GM23338 (cell line): ENCODE results near the gene SNX21. TPM values are rescaled to one million over a fixed set of nuclear protein-coding genes. Genes with fewer than 3 reads are reported as not detected.

Experiments
- ATAC-seq: fragments of 200-7000 bp; cut with Tn5 transposase; 3 replicates; pipeline ENCODE4 v1.9.1; 2020
- DNase-seq: peaks from one replicate; pipeline ENCODE4 v3.0.0-alpha.2; 2015; ENCODE audit warnings: low spot score
- H2AFZ ChIP-seq: fragments of 200-600 bp; sonication (generic); 2 replicates; pipeline ENCODE4 v1.8.0; 2016; ENCODE audit warnings: antibody characterized with exemption, mild to moderate bottlenecking, moderate library complexity
- H3F3A ChIP-seq: fragments of 200-600 bp; sonication (generic); replicated peaks from 2 replicates; pipeline ENCODE4 v1.8.0; 2017; ENCODE audit warnings: antibody characterized with exemption, mixed run types, low read depth
- H3K27ac ChIP-seq: fragments of 200-600 bp; sonication (generic); 2 replicates; pipeline ENCODE4 v1.6.1; 2016; ENCODE audit warnings: low read depth
- H3K27me3 ChIP-seq: fragments of 200-600 bp; sonication (generic); 2 replicates; pipeline ENCODE4 v1.8.0; 2016; ENCODE audit warnings: mild to moderate bottlenecking, mixed run types, moderate library complexity; ENCODE audit not compliant: insufficient read depth
- H3K36me3 ChIP-seq: fragments of 200-600 bp; sonication (generic); 2 replicates; pipeline ENCODE4 v1.8.0; 2016; ENCODE audit warnings: mild to moderate bottlenecking; ENCODE audit not compliant: insufficient read depth
- H3K4me1 ChIP-seq: fragments of 200-600 bp; sonication (generic); 2 replicates; pipeline ENCODE4 v1.8.0; 2016; ENCODE audit warnings: mild to moderate bottlenecking, moderate library complexity; ENCODE audit not compliant: insufficient read depth
- H3K4me2 ChIP-seq: fragments of 200-600 bp; sonication (generic); 2 replicates; pipeline ENCODE4 v1.7.1; 2017; ENCODE audit warnings: mixed run types
- H3K4me3 ChIP-seq: fragments of 200-600 bp; sonication (generic); 2 replicates; pipeline ENCODE4 v1.6.1; 2016; ENCODE audit warnings: mixed run types
- H3K79me2 ChIP-seq: fragments of 200-600 bp; sonication (generic); replicated peaks from 2 replicates; pipeline ENCODE4 v1.8.0; 2017; ENCODE audit warnings: mild to moderate bottlenecking; ENCODE audit not compliant: insufficient read depth
- H3K9me2 ChIP-seq: fragments of 200-600 bp; sonication (generic); 2 replicates; pipeline ENCODE4 v1.8.0; 2017; ENCODE audit not compliant: insufficient read depth
- H4K20me1 ChIP-seq: fragments of 200-600 bp; sonication (generic); replicated peaks from 2 replicates; pipeline ENCODE4 v1.8.0; 2017; ENCODE audit warnings: mild to moderate bottlenecking; ENCODE audit not compliant: insufficient read depth
- H3K27ac Mint-ChIP-seq: 2 replicates; pipeline ENCODE4 v1.8.0; 2020; ENCODE audit warnings: inconsistent platforms, mild to moderate bottlenecking, moderate library complexity, mixed read lengths
- H3K27me3 Mint-ChIP-seq: 3 replicates; pipeline ENCODE4 v1.8.0; 2022; ENCODE audit warnings: low read depth, mild to moderate bottlenecking, moderate library complexity, mixed read lengths, inconsistent platforms; ENCODE audit not compliant: insufficient read depth, poor library complexity
- H3K36me3 Mint-ChIP-seq: 3 replicates; pipeline ENCODE4 v1.8.0; 2021; ENCODE audit warnings: low read depth, mild to moderate bottlenecking, inconsistent platforms, moderate library complexity, mixed read lengths
- H3K4me1 Mint-ChIP-seq: 3 replicates; pipeline ENCODE4 v1.8.0; 2020; ENCODE audit warnings: mild to moderate bottlenecking, inconsistent platforms, mixed read lengths
- H3K4me3 Mint-ChIP-seq: 3 replicates; pipeline ENCODE4 v1.8.0; 2021; ENCODE audit warnings: moderate library complexity, mild to moderate bottlenecking, inconsistent platforms, mixed read lengths
- H3K9me3 Mint-ChIP-seq: 3 replicates; pipeline ENCODE4 v1.8.0; 2020; ENCODE audit warnings: moderate library complexity, mild to moderate bottlenecking, inconsistent platforms, mixed read lengths
- CREB1 ChIP-seq: fragments of 250-450 bp; sonication (Bioruptor Pico); IDR thresholded peaks from 2 replicates; pipeline ENCODE4 v1.5.0; 2020; ENCODE audit warnings: low read depth, mild to moderate bottlenecking, moderate library complexity
- CTCF ChIP-seq, 2 experiments: fragments of 200-600 bp in 1 of 2; sonication (generic) in 1 of 2; conservative IDR thresholded peaks; 2 replicates each; pipeline versions ENCODE4 v1.5.1 to v1.6.1; 2016 to 2017; ENCODE audit warnings: antibody characterized with exemption in 2 of 2, low read depth in 2 of 2, mild to moderate bottlenecking in 2 of 2, moderate library complexity in 1 of 2
- ETS1 ChIP-seq: IDR thresholded peaks from 2 replicates; pipeline ENCODE4 v1.6.1; 2016; ENCODE audit warnings: antibody characterized with exemption
- EZH2 ChIP-seq: fragments of 200-600 bp; sonication (generic); IDR thresholded peaks from one replicate; pipeline ENCODE4 v1.8.0; 2017; ENCODE audit warnings: antibody characterized with exemption, mild to moderate bottlenecking, low read depth; ENCODE audit not compliant: unreplicated experiment
- EZH2phosphoT487 ChIP-seq: fragments of 200-600 bp; sonication (generic); IDR thresholded peaks from one replicate; pipeline ENCODE4 v1.8.1; 2018; ENCODE audit warnings: antibody characterized with exemption; ENCODE audit not compliant: unreplicated experiment
- NANOG ChIP-seq: IDR thresholded peaks from 2 replicates; pipeline ENCODE4 v1.6.1; 2016; ENCODE audit warnings: antibody characterized with exemption, borderline replicate concordance
- POLR2AphosphoS5 ChIP-seq: IDR thresholded peaks from 2 replicates; pipeline ENCODE4 v1.6.1; 2016; ENCODE audit warnings: antibody characterized with exemption, low read depth
- ZNF114 ChIP-seq: fragments of 250-450 bp; sonication (Bioruptor Pico); IDR thresholded peaks from 2 replicates; pipeline ENCODE4 v1.5.0; 2020; ENCODE audit warnings: mild to moderate bottlenecking, moderate library complexity
- ZNF331 ChIP-seq: fragments of 250-450 bp; sonication (Bioruptor Pico); IDR thresholded peaks from 2 replicates; pipeline ENCODE4 v1.5.0; 2020; ENCODE audit warnings: low read depth, mild to moderate bottlenecking, moderate library complexity
- ZNF462 ChIP-seq: fragments of 250-450 bp; sonication (Bioruptor Pico); IDR thresholded peaks from 2 replicates; pipeline ENCODE4 v1.5.0; 2020; ENCODE audit warnings: mild to moderate bottlenecking, moderate library complexity
- polyA plus RNA-seq: library from polyadenylated mRNA; unstranded; fragments of >200 nt; fragmentation: Nextera tagmentation; extraction: Ambion mirVana; gene quantifications from 2 replicates; pipeline ENCODE4 v1.2.1, GENCODE V29; 2016
- total RNA-seq: library from RNA; depleted of rRNA; stranded (reverse); fragments of >200 nt; shearing (Covaris generic); gene quantifications from 2 replicates; pipeline ENCODE4 v1.2.3, GENCODE V29; 2014

The SNX21 gene
- total and polyA plus RNA-seq, 2 experiments from 2014 or later: 13.3 to 31.5 TPM

- TF ChIP-seq ZNF462 (CRISPR knock-in tag): no peak
- no peak for TF ChIP-seq ZNF331 (CRISPR knock-in tag)
- no peak for TF ChIP-seq ZNF114 (CRISPR knock-in tag)
- no peak for TF ChIP-seq ETS1
- TF ChIP-seq CTCF (conservative IDR thresholded peaks at IDR 0.05; ENCODE audit: low read depth in 2 of 2): no peak
- TF ChIP-seq EZH2: no peak
Observed at GRCh38 chr20:45819466-45819865, 14.1 kb upstream of the SNX21 start (continued).

- Histone ChIP-seq H2AFZ (no peak overlapping the region), H3K79me2 (no peaks in the 10 kb centered on the region), H4K20me1 (0 out of 2 replicates have a peak, but pooled peaks cover under 1% of the 10 kb centered on the region), H3K4me3 (no peak overlapping the region), H3K27me3 (peaks cover 9% of the 10 kb centered on the region), H3K4me2 (no peak overlapping the region), H3K27ac (no peak overlapping the region), H3K36me3 (peaks cover 1% of the 10 kb centered on the region; the same call in 1 of the 2 replicates), H3K9me2 (no peaks in the 10 kb centered on the region), H3F3A (peaks cover 27% of the 10 kb centered on the region), H3K4me1 (peaks cover 15% of the 10 kb centered on the region)
- H3K4me3 Mint-ChIP-seq: no peak overlapping the region
- H3K27me3 Mint-ChIP-seq: peaks cover 31% of the 10 kb centered on the region
- H3K36me3 Mint-ChIP-seq: peaks cover 13% of the 10 kb centered on the region
- H3K9me3 Mint-ChIP-seq: no peaks in the 10 kb centered on the region; the same call in 1 of the 3 replicates
- no peak overlapping the region for H3K27ac Mint-ChIP-seq
- DNase-seq: no peak
- ATAC-seq: no peak
- H3K4me1 Mint-ChIP-seq: peaks cover 29% of the 10 kb centered on the region
- TF ChIP-seq CREB1 (no peak), EZH2 (no peak), EZH2phosphoT487 (no peak), NANOG (no peak), POLR2AphosphoS5 (no peak), ZNF331 (CRISPR knock-in tag) (no peak), CTCF (conservative IDR thresholded peaks at IDR 0.05; ENCODE audit: low read depth in 2 of 2) (no peak)
Observed at GRCh38 chr20:45821947-45822346, 11.7 kb upstream of the SNX21 start.
